Duodenal mucosa (tissue), 2 donors: ENCODE data around the gene GSN.

Experiments used
- H3K27ac ChIP-seq: one replicate; pipeline ENCODE4 v1.7.0; 2013; ENCODE audit warnings: low read depth, low read length
- H3K27me3 ChIP-seq, 2 donors: one replicate each; pipeline ENCODE4 v1.7.0; 2013; ENCODE audit warnings: low read length in 2 of 2, control low read depth in 1 of 2; ENCODE audit not compliant: insufficient read depth in 2 of 2, control insufficient read depth in 1 of 2
- H3K36me3 ChIP-seq, 2 donors: one replicate each; pipeline ENCODE4 v1.7.0; 2013; ENCODE audit warnings: low read length in 2 of 2, control low read depth in 1 of 2; ENCODE audit not compliant: insufficient read depth in 2 of 2, control insufficient read depth in 1 of 2
- H3K4me1 ChIP-seq, 2 donors: one replicate each; pipeline ENCODE4 v1.7.0; 2013; ENCODE audit warnings: low read length in 2 of 2, control low read depth in 1 of 2; ENCODE audit not compliant: insufficient read depth in 2 of 2, control insufficient read depth in 1 of 2
- H3K4me3 ChIP-seq, 2 donors: one replicate each; pipeline ENCODE4 v1.7.0; 2013; ENCODE audit warnings: low read length in 2 of 2, low read depth in 1 of 2
- H3K9ac ChIP-seq, 2 donors: one replicate each; pipeline ENCODE4 v1.7.0; 2013; ENCODE audit warnings: low read length in 2 of 2, low read depth in 1 of 2
- H3K9me3 ChIP-seq, 2 donors: one replicate each; pipeline ENCODE4 v1.7.0; 2013; ENCODE audit warnings: low read length in 2 of 2, control low read depth in 1 of 2; ENCODE audit not compliant: control insufficient read depth in 1 of 2

GSN gene

DNA sequence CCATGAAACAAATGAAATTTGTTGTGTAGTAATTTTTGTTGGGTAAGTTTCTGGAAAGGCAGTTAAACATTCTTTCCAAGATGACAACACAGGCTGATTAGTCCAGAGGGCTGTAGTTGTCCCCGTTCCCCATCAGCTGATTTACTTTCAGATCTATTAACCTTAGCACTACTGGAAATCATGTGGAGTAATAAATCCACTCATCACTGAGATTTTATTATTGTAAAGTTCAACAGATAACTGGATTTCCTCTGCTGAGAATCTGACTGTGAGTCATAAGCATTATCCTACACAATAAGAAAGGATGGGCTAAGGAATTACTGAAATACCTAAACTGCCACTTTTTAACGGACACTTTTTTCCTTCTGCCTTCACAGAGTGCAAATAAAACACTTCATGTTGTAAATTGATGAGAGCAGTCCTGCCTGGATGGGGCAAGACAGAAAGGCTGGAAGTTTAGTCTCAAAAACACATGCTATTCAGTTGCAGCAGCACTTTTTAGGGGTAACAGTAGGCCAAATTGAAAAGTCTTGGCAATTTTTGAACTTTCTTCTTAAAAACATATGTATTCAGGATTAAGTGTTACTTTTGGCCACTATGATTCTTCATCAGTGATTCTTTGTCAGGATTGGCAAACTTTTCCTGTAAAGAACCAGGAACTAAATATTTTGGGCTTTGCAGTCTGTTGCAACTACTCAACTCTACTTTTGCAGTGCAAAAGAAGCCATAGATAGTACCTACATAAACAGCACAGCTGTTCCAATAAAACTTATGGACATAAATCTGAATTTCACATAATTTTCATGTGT is 95.1 kb downstream of the GSN start:
- Histone ChIP-seq H3K27ac (peak overlapping the region; percentile 23), H3K36me3 (no peaks in the 10 kb centered on the region), H3K4me1 (peaks cover 46 to 80% of the 10 kb centered on the region in 2 donors), H3K9ac (peak overlapping the region in 1 of 2 donors; percentile 17), H3K9me3 (no peaks in the 10 kb centered on the region), H3K27me3 (no peaks in the 10 kb centered on the region), H3K4me3 (no peak overlapping the region)

DNA sequence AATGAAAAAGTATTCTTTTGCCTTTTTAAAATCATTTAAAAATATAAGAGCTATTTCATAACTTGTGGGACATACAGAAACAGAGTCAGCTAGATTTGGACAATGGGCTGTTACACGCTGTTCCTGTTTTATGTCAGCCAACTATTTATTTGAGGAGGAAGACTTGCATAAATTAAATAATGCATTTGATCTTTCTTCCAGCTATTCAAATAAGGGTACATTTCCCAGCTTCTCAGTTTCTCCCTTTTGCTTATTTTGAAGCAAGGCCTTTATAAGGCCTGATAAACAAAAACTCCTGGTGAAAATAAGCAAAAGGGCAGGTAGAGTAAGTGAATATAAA is 95.6 kb downstream of the GSN start:
- Histone ChIP-seq H3K27ac (no peak overlapping the region), H3K9me3 (no peaks in the 10 kb centered on the region), H3K36me3 (no peaks in the 10 kb centered on the region), H3K9ac (no peak overlapping the region), H3K4me3 (no peak overlapping the region), H3K27me3 (no peaks in the 10 kb centered on the region), H3K4me1 (peaks cover 49 to 84% of the 10 kb centered on the region in 2 donors)

DNA sequence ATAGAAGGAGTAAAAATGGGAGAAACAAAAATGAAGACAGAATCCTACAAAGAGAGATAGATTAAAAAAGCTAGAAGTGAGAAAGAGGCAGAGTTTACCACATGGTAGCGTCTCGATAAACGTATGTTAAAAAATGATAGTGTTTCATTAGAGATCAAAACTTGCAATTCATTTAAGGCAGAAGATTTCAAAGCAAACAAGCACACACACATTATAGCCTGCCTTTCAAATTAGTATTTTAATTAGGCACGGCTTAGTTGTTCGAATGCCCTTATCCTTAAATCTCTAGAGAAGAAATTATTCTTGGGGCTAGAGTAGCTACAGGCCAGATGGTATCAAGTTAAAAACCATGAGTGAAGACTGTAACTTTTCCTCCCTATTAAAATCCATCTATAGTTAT is 96.1 kb downstream of the GSN start:
- H3K9ac ChIP-seq = no peak overlapping the region
- H3K36me3 ChIP-seq = no peaks in the 10 kb centered on the region
- H3K4me3 ChIP-seq = no peak overlapping the region
- no peaks in the 10 kb centered on the region for H3K9me3 ChIP-seq
- no peak overlapping the region for H3K27ac ChIP-seq
- no peaks in the 10 kb centered on the region for H3K27me3 ChIP-seq
- H3K4me1 ChIP-seq = peaks cover 48 to 83% of the 10 kb centered on the region in 2 donors

DNA sequence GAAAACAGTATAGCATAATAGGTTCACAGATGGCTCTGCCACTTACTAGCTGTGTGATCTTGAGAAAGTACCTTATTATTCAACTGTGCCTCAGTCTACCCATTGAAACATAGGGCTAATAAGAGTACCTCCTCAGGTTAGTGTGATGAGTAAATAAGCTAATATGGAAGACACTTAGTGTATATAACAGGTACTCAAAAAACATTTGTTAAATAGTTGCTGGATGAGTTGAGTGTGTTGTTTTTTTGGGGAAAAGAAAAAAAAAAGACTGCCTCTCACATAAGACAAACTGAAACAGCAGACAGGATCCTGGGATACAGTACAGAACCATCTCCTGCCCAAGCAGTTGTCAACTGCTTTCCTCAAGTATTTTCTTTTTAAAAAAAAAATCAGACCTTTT is 96.9 kb downstream of the GSN start:
- no peaks in the 10 kb centered on the region for H3K36me3 ChIP-seq
- no peaks in the 10 kb centered on the region for H3K27me3 ChIP-seq
- peaks cover 47 to 83% of the 10 kb centered on the region in 2 donors for H3K4me1 ChIP-seq
- no peak overlapping the region for H3K4me3 ChIP-seq
- no peak overlapping the region for H3K9ac ChIP-seq
- no peak overlapping the region for H3K27ac ChIP-seq
- no peaks in the 10 kb centered on the region for H3K9me3 ChIP-seq

DNA sequence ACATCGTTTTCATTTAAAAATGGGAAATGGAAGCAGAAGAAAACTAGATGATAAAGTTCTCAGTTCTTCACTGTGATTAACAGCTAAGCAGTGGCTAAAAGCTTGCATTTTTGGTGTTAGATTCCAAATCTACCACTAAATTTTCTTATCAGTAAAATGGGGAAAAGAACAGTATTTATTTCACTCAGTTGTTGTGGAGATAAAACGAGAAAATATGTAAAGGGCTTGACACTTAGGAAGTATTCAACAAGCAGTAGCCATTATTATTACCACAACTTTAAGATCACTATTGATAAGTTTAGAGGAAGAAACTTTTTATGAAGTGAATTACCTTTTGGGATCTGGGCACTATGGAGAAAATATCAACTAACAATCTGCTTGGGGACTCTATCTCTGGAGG is 97.6 kb downstream of the GSN start:
- H3K27ac ChIP-seq = no peak overlapping the region
- no peak overlapping the region for H3K4me3 ChIP-seq
- no peaks in the 10 kb centered on the region for H3K36me3 ChIP-seq
- no peaks in the 10 kb centered on the region for H3K27me3 ChIP-seq
- no peaks in the 10 kb centered on the region for H3K9me3 ChIP-seq
- H3K4me1 ChIP-seq = peaks cover 47 to 79% of the 10 kb centered on the region in 2 donors
- no peak overlapping the region for H3K9ac ChIP-seq

DNA sequence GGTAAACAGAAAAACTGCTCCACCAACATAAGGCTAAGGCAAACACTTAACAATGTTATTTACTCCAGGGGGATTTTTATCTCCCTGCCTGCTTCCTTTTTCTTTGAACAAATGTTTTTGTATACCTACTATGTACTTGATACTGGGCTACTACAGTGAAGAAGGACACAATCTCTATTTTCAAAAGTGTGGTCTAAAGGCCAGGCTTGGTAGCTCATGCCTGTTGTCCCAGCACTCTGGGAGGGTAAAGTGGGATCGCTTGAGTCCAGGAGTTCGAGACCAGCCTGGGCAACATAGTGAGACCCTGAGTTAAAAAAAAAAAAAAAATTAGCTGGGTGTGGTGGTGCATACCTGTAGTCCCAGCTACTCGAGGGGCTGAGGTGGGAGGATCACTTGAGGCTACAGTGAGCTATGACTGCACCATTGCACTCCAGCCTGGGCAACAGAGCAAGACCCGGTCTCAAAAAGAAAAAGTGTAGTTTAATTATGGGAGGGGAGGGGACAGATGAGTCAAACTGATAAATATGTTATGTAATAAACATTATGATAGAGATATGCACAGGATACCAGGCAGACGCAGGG is 98.7 kb downstream of the GSN start:
- H3K36me3 ChIP-seq = no peaks in the 10 kb centered on the region
- H3K27ac ChIP-seq = no peak overlapping the region
- H3K4me3 ChIP-seq = peak overlapping the region; percentile 65 to 76
- no peaks in the 10 kb centered on the region for H3K27me3 ChIP-seq
- H3K9me3 ChIP-seq = no peaks in the 10 kb centered on the region
- H3K9ac ChIP-seq = no peak overlapping the region
- peaks cover 47 to 71% of the 10 kb centered on the region in 2 donors for H3K4me1 ChIP-seq

DNA sequence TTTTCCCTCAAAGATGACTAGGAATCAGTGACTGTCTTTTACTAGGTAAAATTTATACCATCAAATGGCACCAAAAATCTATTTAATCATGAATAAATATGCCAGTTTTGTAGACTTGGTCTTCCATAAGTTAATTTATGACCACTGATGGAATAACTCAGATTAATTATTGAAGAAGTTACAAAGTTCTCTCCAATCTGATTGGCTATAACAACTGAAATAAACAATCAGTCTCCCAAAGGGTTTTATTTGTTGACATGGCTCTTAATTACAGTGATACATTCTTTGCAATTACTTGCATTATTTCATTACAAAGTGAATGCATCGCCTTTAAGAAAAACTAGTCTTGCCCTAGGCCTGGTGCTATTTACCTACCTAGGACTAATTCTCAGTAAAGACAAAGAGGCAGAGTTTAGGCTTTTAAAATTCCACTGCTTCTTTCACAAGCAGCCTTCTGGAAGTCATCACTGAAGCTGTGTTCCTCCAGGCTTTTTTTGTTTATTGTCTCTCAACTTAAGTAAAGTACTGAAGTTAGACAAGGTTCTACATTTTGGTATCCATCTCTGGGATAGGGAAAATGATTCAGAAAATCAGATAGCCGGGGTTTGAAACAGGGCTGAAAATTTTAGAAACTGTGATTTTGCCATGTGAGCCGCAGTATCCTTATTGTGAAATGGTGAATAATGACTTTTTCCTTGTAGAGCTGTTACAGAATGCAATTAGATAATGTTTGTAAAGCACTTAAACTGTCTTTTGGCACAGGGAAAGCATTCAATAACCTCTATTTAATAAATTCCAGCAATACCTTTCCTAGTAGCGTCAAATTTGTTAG is 99.6 kb downstream of the GSN start:
- Histone ChIP-seq H3K9ac (peak overlapping the region; percentile 1 to 64), H3K27me3 (no peaks in the 10 kb centered on the region), H3K4me1 (peaks cover 53 to 72% of the 10 kb centered on the region in 2 donors), H3K9me3 (no peaks in the 10 kb centered on the region), H3K4me3 (peak overlapping the region; percentile 65 to 76), H3K27ac (peak overlapping the region; percentile 76), H3K36me3 (no peaks in the 10 kb centered on the region)

DNA sequence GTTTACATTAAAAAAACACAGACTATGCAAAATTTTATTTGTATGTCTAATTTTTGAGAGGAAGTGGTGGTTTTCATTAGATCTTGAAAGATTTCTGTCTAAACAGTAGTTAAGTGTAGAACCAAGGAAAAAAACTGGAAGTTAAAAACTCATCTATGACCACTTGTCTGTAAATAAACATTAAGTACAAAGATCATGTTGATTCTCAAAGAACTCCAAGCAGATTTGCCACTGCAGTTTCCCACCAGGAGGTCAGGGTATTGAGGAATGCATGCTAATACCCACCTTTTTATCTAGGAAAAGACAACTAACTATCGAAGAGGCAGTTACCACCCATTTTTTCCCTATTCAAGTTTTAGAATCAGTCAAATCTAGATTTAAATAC is 100.2 kb downstream of the GSN start:
- H3K36me3 ChIP-seq = no peaks in the 10 kb centered on the region
- H3K9me3 ChIP-seq = no peaks in the 10 kb centered on the region
- peak overlapping the region; percentile 76 for H3K27ac ChIP-seq
- peak overlapping the region; percentile 65 to 76 for H3K4me3 ChIP-seq
- peak overlapping the region; percentile 1 to 64 for H3K9ac ChIP-seq
- peaks cover 55 to 72% of the 10 kb centered on the region in 2 donors for H3K4me1 ChIP-seq
- no peaks in the 10 kb centered on the region for H3K27me3 ChIP-seq

DNA sequence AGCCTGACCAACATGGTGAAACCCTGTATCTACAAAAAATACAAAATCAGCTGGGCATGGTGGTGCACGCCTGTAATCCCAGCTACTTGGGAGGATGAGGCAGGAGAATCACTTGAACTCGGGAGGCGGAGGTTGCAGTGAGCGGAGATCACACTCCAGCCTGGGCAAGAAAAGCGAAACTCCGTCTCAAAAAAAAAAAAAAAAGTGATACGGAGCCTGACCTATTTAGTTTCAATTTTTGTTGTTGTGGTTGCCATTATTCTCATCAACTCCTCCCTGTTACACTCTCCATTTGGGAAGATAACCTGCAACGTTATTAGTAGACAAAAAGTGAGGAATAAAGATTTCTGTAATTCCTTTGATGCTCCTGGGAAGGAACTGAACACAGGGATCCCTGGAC is 100.8 kb downstream of the GSN start:
- Histone ChIP-seq H3K9me3 (no peaks in the 10 kb centered on the region), H3K4me1 (peaks cover 49 to 69% of the 10 kb centered on the region in 2 donors), H3K4me3 (peak overlapping the region; percentile 65 to 76), H3K36me3 (no peaks in the 10 kb centered on the region), H3K27ac (peak overlapping the region; percentile 61), H3K27me3 (no peaks in the 10 kb centered on the region), H3K9ac (peak overlapping the region; percentile 27 to 76)
